ENCODE data around the gene BNIP5. TPM values are rescaled to one million over a fixed set of nuclear protein-coding genes. Genes with fewer than 3 reads are reported as not detected.

The BNIP5 gene
- total RNA-seq, 1 experiment from 2014 or later = 0.94 TPM

- no peak for DNase-seq
- no peaks in the 10 kb centered on the region for H3K36me3 Mint-ChIP-seq (ENCODE audit: insufficient read depth, unreplicated experiment)
- peaks cover 24% of the 10 kb centered on the region for H3K4me1 Mint-ChIP-seq (ENCODE audit: low read depth, unreplicated experiment)
- CTCF ChIA-PET = interaction anchor here (0.7 to 2.0 kb wide), 4 partner anchors 9 to 153 kb away, joined by 3 to 12 read pairs (median 6); no protein-coding TSS in a partner anchor
- H3K27me3 Mint-ChIP-seq (ENCODE audit: unreplicated experiment) = no peaks in the 10 kb centered on the region
- no TSS peak for BruUV-seq (replicated peaks)
- no peak overlapping the region for H3K27ac Mint-ChIP-seq (ENCODE audit: unreplicated experiment)
- H3K4me3 Mint-ChIP-seq (ENCODE audit: low read depth, unreplicated experiment) = no peak overlapping the region
- TF ChIP-seq CTCF (IDR thresholded peaks at IDR 0.05; ENCODE audit: unreplicated experiment) = no peak
- no peaks in the 10 kb centered on the region for H3K9me3 Mint-ChIP-seq (ENCODE audit: low read depth, unreplicated experiment)
- intact Hi-C loops (cut with micrococcal nuclease; ENCODE audit: unreplicated experiment) = no loop called here
Measured at GRCh38 chr6:36350082-36350481, 13.4 kb upstream of the BNIP5 start.

GRCh38 chr6:36349240-36349639 lies 12.6 kb upstream of the BNIP5 start:
- no TSS peak for BruUV-seq (replicated peaks)
- TF ChIP-seq CTCF (IDR thresholded peaks at IDR 0.05; ENCODE audit: unreplicated experiment) = no peak
- Mint-ChIP-seq H3K9me3 (ENCODE audit: low read depth, unreplicated experiment) (no peaks in the 10 kb centered on the region), H3K27ac (ENCODE audit: unreplicated experiment) (no peak overlapping the region), H3K27me3 (ENCODE audit: unreplicated experiment) (no peaks in the 10 kb centered on the region), H3K36me3 (ENCODE audit: insufficient read depth, unreplicated experiment) (no peaks in the 10 kb centered on the region), H3K4me3 (ENCODE audit: low read depth, unreplicated experiment) (no peak overlapping the region), H3K4me1 (ENCODE audit: low read depth, unreplicated experiment) (peaks cover 24% of the 10 kb centered on the region)
- CTCF ChIA-PET = no interaction called here
- no peak for DNase-seq
- intact Hi-C loops (cut with micrococcal nuclease; ENCODE audit: unreplicated experiment) = no loop called here

GRCh38 chr6:36347621-36348020 lies 10.9 kb upstream of the BNIP5 start:
- CTCF ChIA-PET = no interaction called here
- intact Hi-C loops (cut with micrococcal nuclease; ENCODE audit: unreplicated experiment) = no loop called here
- no peak overlapping the region for H3K4me3 Mint-ChIP-seq (ENCODE audit: low read depth, unreplicated experiment)
- no peak for TF ChIP-seq CTCF (IDR thresholded peaks at IDR 0.05; ENCODE audit: unreplicated experiment)
- H3K4me1 Mint-ChIP-seq (ENCODE audit: low read depth, unreplicated experiment) = peaks cover 24% of the 10 kb centered on the region
- H3K36me3 Mint-ChIP-seq (ENCODE audit: insufficient read depth, unreplicated experiment) = no peaks in the 10 kb centered on the region
- no peaks in the 10 kb centered on the region for H3K27me3 Mint-ChIP-seq (ENCODE audit: unreplicated experiment)
- no TSS peak for BruUV-seq (replicated peaks)
- no peaks in the 10 kb centered on the region for H3K9me3 Mint-ChIP-seq (ENCODE audit: low read depth, unreplicated experiment)
- H3K27ac Mint-ChIP-seq (ENCODE audit: unreplicated experiment) = no peak overlapping the region
- no peak for DNase-seq

GRCh38 chr6:36346486-36347273 lies 10.0 kb upstream of the BNIP5 start:
- TF ChIP-seq CTCF (IDR thresholded peaks at IDR 0.05; ENCODE audit: unreplicated experiment) = no peak
- no peak overlapping the region for H3K4me3 Mint-ChIP-seq (ENCODE audit: low read depth, unreplicated experiment)
- BruUV-seq (replicated peaks) = no TSS peak
- no peaks in the 10 kb centered on the region for H3K36me3 Mint-ChIP-seq (ENCODE audit: insufficient read depth, unreplicated experiment)
- CTCF ChIA-PET = no interaction called here
- H3K4me1 Mint-ChIP-seq (ENCODE audit: low read depth, unreplicated experiment) = peaks cover 21% of the 10 kb centered on the region
- no peak overlapping the region for H3K27ac Mint-ChIP-seq (ENCODE audit: unreplicated experiment)
- DNase-seq = no peak
- H3K27me3 Mint-ChIP-seq (ENCODE audit: unreplicated experiment) = no peaks in the 10 kb centered on the region
- intact Hi-C loops (cut with micrococcal nuclease; ENCODE audit: unreplicated experiment) = no loop called here
- no peaks in the 10 kb centered on the region for H3K9me3 Mint-ChIP-seq (ENCODE audit: low read depth, unreplicated experiment)

Measured in Calu3 (cell line).